ENCODE results near the gene PRPF31. TPM values are rescaled to one million over a fixed set of nuclear protein-coding genes. Genes with fewer than 3 reads are reported as not detected.

The PRPF31 gene
- total RNA-seq: 36.2 and 39.2 TPM in 2 replicates

GRCh38 chr19:54115109-54116063 lies at the start of gene PRPF31, which contains the start of gene TFPT:
Gene PRPF31, plus strand, starts transcription at chr19:54115754. Its CDS starts 2,525 bp downstream, at chr19:54118279.
Gene TFPT, minus strand, starts transcription at chr19:54115657. Its CDS starts 388 bp downstream, at chr19:54115269.

GRCh38 chr19:54081032-54081431 lies 34.5 kb upstream of the PRPF31 start, which contains the start of gene TARM1:
Gene TARM1, minus strand, starts transcription at chr19:54081365. Its CDS starts 25 bp downstream, at chr19:54081340.

GRCh38 chr19:54100561-54100960 lies 15.0 kb upstream of the PRPF31 start, which contains the start of gene OSCAR:
Gene OSCAR, minus strand, starts transcription at chr19:54100803. Its CDS starts 11 bp downstream, at chr19:54100792.

GRCh38 chr19:54102421-54103169 lies 13.0 kb upstream of the PRPF31 start, which contains the start of gene NDUFA3:
Gene NDUFA3, plus strand, starts transcription at chr19:54102855. Its CDS starts 24 bp downstream, at chr19:54102879.

GRCh38 chr19:54137699-54138488 lies 22.3 kb downstream of the PRPF31 start, which contains the start of gene CNOT3:
Gene CNOT3, plus strand, starts transcription at chr19:54137762. Its CDS starts 5,217 bp downstream, at chr19:54142979.

GRCh38 chr19:54159352-54160181 lies 44.0 kb downstream of the PRPF31 start, which contains the start of gene LENG1:
Gene LENG1, minus strand, starts transcription at chr19:54159721. Its CDS starts 26 bp downstream, at chr19:54159695.

GRCh38 chr19:54172471-54173358 lies 57.2 kb downstream of the PRPF31 start, which contains the start of gene TMC4:
Gene TMC4, minus strand, starts transcription at chr19:54173160. Its CDS starts 43 bp downstream, at chr19:54173117.

Other genes with a start within 250 kb of the PRPF31 start
- gene MYADM, start 247.9 kb upstream of the PRPF31 start, total RNA-seq: 30.8 and 31.2 TPM in 2 replicates
- not detected in 2 replicates for gene PRKCG, start 233.6 kb upstream of the PRPF31 start, total RNA-seq
- not detected in 2 replicates for gene CACNG7, start 206.5 kb upstream of the PRPF31 start, total RNA-seq
- not detected in 2 replicates for gene CACNG8, start 152.8 kb upstream of the PRPF31 start, total RNA-seq
- not detected in 2 replicates for gene CACNG6, start 124.1 kb upstream of the PRPF31 start, total RNA-seq
- gene VSTM1, start 51.9 kb upstream of the PRPF31 start, total RNA-seq: not detected in 2 replicates
- not detected in 2 replicates for gene TARM1, start 34.4 kb upstream of the PRPF31 start, total RNA-seq
- gene OSCAR, start 15.0 kb upstream of the PRPF31 start, total RNA-seq: 0.11 and 0.39 TPM in 2 replicates
- 8.8 and 12.0 TPM in 2 replicates for gene NDUFA3, start 12.9 kb upstream of the PRPF31 start, total RNA-seq
- 8.4 and 9.1 TPM in 2 replicates for gene TFPT, start 97 bp upstream of the PRPF31 start, total RNA-seq
- 6.9 and 9.7 TPM in 2 replicates for gene CNOT3, start 22.0 kb downstream of the PRPF31 start, total RNA-seq
- gene LENG1, start 44.0 kb downstream of the PRPF31 start, total RNA-seq: 3.9 and 5.7 TPM in 2 replicates
- gene TMC4, start 57.4 kb downstream of the PRPF31 start, total RNA-seq: 1.0 TPM in 1 of 2 replicates, not detected in the other
- gene MBOAT7, start 73.8 kb downstream of the PRPF31 start, total RNA-seq: 25.2 and 25.8 TPM in 2 replicates
- 34.3 and 37.2 TPM in 2 replicates for gene TSEN34, start 75.6 kb downstream of the PRPF31 start, total RNA-seq
- 1,386 and 1,444 TPM in 2 replicates for gene RPS9, start 85.1 kb downstream of the PRPF31 start, total RNA-seq
- gene LILRB3, start 107.3 kb downstream of the PRPF31 start, total RNA-seq: not detected in 2 replicates
- gene LILRA6, start 127.0 kb downstream of the PRPF31 start, total RNA-seq: not detected in 2 replicates
- not detected in 2 replicates for gene LILRB5, start 141.5 kb downstream of the PRPF31 start, total RNA-seq
- gene LILRB2, start 165.4 kb downstream of the PRPF31 start, total RNA-seq: not detected in 2 replicates
- 0.22 TPM in 1 of 2 replicates, not detected in the other for gene LILRA5, start 197.4 kb downstream of the PRPF31 start, total RNA-seq
- gene LILRA4, start 223.4 kb downstream of the PRPF31 start, total RNA-seq: not detected in 2 replicates
- gene LAIR1, start 249.2 kb downstream of the PRPF31 start, total RNA-seq: not detected in 2 replicates